Stimulated activated CD8-positive, alpha-beta memory T cell treated with anti-CD3 and anti-CD28 coated beads, Interleukin-12 subunit alpha, Interleukin-12 subunit beta, amount 100 ng/mL, for 1 hour (primary cell): ENCODE results near the gene SELENOO.
A peak's percentile ranks its signal among the peaks of the same experiment; 100 is the strongest.
"Not testable (repeated sequence)": the region's sequence is repeated elsewhere in the genome, so short reads cannot be mapped to it uniquely, and the experiment has no call there.

Experiments
- DNase-seq: peaks from one replicate; pipeline ENCODE4 v3.0.0-alpha.2; 2020; ENCODE audit warnings: low read depth

SELENOO gene

DNA sequence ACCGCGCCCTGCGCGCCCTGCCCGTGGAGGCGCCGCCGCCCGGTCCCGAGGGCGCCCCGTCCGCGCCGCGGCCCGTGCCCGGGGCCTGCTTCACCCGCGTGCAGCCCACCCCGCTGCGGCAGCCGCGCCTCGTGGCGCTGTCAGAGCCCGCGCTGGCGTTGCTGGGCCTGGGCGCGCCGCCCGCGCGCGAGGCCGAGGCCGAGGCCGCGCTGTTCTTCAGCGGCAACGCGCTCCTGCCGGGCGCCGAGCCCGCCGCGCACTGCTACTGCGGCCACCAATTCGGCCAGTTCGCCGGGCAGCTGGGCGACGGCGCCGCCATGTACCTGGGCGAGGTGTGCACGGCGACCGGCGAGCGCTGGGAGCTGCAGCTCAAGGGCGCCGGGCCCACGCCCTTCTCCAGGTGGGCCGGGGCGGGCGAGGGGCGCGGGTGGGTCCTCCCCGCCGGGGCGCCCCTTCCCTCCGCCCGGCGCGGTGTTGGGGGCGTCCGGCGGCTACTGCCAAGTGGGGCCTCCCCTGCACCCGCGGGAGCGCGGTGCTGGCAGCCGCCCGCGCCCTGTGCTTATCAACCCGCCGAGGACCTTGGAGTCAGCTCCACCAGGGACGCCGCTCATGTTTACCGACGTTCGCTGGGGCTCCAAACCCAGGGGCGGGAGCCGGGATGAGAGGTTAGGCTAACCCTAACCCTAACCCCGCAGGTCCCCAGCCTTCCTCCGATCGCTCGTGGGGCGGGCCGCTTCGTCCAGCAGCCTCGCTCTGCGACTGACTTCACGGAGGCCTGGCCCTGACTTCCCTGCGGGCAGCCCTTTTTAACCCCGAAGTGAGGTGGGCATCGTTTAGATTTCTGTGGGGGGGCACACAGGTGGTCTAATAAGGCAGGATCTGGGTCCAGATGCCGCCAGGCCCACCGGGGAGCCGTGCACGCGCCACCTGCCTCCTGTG lies 649 bp downstream of the SELENOO start:
- DNase-seq = no peak

DNA sequence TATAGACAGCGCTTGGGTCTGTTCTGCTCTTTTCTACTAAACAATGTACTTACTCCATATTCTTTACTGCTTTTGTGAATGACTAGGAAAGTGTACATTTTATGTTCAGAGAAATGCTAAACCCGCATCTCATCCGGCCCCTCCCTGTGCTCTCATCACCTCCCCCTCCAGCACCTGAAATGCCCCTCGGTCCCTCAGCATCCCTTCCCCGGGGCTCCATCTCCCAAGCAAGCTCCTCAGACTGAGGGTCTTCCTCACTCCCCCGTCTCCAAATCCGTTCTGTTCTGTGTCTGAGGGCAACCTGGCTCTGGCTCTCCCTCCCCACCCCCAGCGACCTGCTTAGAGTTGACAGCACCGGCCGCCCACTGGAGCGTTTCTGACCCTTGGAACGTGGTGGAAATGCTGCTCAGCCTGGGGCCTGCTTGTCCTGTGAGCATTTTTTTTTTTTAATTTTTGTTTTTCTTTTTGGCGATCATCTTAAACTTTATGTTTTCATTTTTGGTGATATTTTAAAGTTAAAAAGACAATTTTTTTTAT lies 1.4 kb downstream of the SELENOO start:
- no peak for DNase-seq

DNA sequence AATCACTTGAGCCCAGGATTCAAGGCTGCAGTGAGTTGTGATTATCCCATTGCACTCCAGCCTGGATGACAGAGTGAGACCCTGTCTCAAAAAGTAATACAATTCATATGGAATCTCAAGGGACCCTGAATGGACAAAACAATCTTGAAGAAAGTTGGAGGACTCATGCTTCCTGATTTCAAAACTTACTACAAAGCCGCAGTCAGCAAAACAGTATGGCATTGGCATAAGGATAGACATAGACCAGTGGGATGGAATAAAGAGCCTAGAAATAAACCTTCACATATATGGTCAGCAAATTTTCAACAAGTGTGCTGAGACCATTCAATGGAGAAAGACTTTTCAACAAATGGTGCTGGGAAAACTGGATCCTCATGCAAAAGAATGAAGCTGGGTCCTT lies 2.5 kb downstream of the SELENOO start:
- no peak for DNase-seq

DNA sequence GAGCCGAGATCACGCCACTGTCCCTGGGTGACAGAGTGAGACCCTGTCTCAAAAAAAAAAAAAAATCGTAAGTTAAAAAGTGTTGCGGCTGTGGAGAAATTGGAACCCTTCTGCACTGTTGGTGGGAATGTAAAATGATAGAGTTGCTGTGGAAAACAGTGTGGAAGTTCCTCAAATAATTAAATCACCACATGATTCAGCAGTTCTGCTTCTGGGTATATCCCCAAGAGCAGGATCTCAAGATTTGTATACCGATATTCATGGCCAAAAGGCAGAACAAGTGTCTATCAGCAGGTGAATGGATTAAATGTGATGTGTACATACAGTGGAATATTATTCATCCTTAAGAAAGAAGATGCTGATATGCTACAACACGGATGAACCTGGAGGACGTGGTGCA lies 3.8 kb downstream of the SELENOO start:
- no peak for DNase-seq

DNA sequence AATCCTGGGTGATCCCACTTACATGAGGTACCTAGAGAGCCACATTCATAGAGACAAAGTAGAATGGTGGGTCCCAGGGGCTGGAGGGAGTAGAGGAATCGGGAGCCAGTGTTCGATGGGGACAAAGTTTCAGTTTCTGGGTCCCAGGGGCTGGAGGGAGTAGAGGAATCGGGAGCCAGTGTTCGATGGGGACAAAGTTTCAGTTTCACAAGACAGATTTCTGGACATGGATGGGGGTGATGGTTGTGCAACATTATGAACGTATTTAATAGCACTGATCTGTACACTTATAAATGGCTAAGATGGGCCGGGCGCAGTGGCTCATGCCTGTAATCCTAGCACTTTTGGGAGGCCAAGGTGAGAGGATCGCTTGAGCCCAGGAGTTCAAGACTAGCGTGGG lies 4.2 kb downstream of the SELENOO start:
- not testable (repeated sequence) for DNase-seq

DNA sequence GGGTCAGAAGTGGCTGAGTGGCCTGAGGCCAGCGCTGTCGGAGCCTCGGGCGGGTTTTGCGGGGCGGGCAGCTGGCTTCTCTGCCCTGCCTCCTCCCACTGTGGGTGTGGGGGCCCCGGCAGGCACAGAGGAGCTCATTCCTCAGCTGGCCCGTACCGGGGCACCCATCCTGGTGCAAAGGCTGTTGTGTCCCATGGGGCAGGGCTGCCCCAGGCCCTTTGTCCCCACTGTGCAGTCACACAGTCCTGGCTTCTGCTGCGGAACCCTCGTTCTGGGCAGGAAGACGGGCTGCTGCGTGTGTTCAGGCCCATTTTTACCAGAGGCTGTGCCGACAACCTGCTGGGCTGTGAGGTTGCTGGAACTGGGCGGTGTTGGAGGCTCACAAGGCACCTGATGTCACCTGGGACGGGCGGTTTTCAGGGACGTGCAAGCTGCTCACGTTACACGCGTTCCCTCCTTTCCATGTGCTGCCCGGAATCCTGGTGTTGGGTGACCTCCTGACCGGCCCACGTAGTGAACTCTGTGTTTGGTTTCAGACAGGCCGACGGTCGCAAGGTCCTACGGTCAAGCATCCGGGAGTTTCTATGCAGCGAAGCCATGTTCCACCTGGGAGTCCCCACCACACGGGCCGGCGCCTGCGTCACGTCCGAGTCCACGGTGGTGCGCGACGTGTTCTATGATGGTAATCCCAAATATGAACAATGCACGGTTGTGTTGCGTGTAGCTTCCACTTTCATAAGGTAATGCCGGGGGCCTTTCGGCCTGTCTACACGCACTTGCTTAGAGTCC lies 5.2 kb downstream of the SELENOO start:
- no peak for DNase-seq

DNA sequence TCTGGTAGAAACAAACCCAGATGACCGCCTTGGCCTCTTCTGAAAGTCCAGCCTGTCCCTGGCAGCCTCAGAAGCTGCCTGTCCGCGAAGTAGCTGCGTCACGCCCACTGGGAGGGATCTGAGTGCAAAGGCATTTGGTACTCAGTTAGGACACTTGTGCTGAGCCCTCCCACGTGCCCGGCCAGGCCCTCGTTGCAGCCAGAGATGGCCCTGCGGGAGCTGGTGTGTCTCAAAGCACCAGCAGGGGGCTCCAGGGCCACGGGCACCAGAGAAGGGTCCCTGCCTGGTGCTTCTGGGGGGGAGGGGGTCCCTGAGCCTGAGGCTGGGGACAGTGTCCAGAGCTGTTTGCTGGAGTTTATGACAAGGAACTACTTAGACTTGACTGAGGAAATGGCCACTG lies 5.8 kb downstream of the SELENOO start:
- no peak for DNase-seq

DNA sequence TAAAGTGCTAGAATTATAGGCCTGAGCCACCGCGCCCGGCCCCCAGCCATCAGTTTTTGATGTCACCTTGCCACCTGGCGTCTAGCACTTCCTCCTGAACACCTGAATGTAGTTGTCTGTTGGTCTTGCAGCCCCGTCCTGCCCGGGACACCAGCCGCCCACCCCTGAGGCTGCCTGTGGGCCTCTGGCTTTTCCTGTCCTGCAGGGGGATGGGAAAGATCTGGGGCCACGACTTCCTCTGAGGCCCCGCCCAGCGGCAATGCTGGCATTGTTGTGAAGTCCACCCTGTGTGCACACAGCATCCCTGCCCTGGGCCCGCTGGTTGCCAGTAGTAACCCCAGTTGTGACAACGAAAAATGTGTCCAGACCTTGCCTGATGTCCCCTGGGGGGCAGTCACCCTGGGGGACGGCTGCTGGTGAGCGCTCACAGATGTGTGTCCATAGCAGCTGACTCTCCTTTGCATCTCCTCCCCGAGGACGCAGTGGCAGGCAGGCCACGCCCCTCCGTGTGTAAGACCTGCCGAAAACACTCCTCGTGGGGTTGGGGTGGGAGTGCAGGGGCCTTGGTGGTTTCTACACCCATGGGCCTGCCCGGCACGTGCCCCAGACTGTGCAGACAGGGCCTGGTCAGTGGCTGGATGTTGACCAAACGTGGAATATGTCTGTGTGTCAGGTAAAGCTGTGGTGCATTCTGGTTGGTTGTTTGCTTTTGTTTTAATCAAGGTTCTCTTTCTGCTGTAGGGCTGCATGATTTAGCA lies 6.8 kb downstream of the SELENOO start:
- no peak for DNase-seq

DNA sequence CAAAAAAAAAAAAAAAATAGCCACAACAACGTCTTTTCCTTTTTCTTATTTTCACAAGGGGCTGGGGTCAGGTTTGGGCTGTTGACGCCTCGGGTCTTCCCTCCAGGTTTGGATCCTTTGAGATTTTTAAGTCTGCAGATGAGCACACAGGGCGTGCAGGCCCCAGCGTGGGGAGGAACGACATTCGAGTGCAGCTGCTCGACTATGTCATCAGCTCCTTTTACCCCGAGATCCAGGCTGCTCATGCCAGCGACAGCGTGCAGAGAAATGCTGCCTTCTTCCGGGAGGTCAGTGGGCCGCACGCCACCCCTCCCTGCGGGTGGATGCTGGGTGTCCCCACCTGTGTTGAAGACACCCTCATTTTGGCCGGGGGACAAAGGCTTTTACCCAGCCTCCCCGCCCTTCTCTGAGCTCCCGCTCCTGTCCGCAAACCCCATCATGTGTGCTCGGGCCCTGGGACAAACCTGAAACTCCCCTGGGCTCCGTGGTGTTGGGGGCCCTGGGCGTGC lies 7.7 kb downstream of the SELENOO start:
- no peak for DNase-seq

DNA sequence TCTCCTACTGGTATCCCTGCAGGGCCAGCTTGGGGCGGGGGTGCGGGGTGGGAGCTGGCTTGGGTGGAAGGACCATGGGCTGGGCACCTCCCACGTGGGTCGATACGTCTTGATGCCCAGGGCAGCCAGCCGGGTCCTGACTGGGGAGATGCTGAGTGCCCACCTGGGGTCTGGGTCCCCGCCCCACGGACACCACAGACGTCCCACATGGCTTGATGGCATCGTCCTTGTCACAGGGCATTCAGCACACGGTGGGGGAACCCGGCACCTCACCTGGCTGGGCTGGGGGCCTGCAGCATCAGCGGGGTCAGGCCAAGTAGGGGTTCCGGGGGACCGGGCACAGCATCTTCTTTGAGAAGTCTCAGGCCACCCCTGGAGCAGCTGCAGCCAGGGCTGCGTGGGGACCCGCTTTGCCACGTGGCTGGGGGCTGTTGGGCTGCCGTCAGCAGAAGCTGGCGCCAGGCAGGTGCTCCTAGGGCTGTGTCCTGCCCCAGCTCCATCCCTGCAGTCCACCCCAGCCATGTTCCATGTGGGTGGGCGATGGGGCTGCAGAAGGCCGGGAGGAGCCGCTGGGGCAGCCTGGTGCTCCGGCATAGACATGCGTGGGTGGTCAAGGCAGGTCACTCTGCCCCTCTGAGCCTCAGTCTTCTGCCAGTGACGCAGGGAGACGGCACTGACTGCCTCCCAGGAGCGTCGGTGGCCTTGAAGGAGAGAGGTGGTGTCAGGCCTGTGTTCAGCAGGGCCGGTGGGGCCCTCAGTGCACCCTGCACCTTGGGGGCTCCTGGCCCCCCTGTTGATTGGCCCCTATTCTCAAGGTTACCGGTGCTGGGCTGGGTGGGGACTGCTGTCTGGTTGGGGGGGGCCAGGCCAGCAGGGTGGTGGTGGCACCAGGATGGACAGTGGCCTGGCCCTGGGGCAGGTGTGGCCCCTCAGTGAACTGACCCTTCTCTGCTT lies 8.4 kb downstream of the SELENOO start:
- no peak for DNase-seq

DNA sequence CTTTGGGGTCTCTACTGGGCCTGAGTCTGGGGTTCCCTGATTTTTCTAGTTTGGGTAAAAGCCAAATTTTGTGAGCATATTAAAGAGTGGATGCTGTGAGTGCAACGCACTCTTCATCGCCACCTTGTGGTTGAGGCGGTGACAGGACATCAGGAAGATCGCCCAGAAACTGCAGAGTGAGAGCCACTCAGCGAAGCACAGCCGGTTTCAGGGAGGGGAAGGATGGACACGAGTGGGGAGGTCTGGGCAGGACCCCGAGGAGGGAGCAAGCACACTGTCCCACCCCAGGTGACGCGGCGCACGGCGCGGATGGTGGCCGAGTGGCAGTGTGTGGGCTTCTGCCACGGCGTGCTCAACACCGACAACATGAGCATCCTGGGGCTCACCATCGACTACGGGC lies 9.1 kb downstream of the SELENOO start:
- peak; percentile 55 for DNase-seq

DNA sequence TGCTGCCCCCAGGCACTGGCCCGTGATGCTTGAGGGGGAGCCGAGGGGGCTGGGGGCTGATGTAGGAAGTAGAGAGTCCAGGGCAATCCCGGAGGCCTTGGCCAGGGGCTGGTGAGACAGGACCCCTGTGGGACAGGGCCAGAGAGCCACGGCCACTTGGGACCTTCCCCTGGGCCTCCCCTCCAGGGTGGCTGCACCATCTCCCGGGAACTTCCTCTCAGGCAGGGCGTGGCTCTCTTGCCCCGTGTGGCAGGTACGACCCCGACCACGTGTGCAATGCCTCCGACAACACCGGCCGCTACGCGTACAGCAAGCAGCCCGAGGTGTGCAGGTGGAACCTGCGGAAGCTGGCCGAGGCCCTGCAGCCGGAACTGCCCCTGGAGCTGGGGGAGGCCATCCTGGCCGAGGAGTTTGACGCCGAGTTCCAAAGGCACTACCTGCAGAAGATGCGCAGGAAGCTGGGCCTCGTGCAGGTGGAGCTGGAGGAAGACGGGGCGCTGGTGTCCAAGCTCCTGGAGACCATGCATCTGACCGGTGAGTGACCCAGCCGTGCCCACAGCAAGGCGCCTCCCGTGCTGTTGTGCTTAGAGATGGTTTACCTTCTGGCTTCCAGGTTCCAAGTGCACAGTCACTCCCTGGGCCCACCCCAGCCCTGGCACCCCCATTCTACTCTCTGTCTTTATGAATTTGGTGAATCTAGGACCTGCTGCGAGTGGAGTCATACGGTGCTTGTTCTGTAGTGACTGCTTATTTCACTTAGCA lies 9.7 kb downstream of the SELENOO start:
- no peak for DNase-seq

DNA sequence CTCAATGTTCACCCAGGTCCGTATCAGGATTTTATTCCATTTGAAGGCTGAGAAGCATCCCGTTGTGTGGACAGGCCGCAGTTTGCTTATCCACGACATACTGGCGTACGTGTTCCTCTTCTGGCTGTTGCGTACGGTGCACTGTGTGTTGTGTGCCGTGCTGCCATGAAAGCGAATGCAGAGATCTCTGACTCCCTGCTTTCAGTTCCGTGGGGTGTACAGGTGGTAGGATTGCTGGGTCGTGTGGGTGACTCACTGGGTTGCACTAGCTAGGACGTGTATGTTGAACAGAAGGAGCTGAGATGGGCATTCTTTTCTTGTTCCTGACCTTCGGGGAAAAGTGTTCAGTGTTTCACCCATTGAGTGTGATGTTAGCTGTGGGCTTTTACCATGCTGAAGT lies 10.3 kb downstream of the SELENOO start:
- no peak for DNase-seq

DNA sequence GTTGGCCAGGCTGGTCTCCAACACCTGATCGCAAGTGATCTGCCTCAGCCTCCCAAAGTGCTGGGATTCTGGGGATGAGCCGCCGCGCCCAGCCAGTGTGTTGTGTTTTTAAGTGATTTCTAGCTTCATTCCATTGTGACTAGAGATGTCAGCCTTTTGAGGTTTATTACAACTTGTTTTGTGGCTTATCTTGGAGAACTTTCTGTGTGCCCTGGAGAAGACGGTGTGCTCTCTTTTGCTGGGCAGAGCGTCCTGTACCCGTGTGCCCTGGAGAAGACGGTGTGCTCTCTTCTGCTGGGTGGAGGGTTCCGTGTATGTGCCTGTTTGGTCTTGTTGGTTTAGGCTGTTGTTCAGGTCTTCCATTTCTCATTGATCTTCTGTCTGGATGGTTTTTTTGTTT lies 12.5 kb downstream of the SELENOO start:
- DNase-seq = no peak

DNA sequence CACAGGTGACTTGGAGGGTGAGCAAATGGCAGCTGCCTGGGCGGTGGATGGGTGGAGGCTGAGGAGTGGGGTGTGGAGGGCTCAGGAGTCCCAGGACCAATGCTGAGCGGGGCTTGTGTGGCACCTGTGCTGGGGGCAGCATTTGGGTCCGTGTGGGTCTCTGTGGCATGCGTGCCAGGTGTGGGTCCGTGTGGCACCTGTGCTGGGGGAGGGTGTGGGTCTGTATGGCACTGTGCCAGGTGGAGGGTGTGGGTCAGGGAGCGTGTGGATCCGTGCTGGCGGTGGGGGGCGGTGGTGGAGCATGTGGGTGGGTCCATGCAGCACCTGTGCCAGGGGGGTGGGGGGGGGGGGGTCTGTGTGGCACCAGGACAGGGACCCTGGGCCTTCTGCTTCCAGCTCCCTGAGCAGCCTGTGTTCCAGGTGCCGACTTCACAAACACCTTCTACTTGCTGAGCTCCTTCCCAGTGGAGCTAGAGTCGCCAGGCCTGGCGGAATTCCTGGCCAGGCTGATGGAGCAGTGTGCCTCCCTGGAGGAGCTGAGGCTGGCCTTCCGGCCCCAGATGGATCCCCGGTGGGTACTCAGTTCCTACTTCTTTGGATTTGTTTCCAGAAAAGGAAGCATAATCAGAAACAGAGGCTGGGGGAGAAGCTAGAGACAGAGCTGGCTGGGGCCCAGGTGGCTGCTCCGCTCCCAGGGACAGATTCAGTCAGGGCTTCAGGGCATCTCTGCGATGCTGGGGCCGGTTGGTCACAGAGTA lies 14.7 kb downstream of the SELENOO start:
- no peak for DNase-seq

DNA sequence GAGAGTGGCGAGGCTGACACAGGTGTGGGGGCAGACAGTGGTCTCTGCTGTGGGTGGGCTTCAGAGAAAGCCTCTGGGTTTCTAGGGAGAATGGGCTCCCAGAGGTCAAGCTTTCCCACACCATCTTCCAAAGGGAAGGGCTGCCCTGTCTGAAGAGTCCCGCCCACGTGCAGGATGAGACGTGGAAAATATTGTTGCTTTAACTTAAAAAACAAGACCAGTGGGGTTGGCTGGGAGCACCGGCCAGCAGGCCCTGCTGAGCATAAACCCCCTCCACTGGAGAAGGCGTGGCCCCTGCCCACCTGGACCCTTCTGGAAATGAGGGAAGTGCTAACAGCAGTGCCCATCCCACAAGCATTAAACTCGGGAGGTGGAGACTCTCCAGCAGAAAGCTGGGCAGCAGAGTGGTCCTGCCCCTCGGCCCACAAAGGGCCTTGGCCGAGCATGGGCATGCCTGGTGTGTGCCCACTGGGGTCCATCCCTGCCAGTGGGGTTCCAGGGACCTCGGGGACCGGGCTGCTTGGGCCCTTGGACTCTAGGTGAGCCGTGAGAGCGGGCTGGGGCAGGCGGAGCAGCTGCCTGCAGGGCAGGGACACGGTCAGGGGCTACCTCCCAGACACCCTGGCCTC lies 15.4 kb downstream of the SELENOO start:
- no peak for DNase-seq

DNA sequence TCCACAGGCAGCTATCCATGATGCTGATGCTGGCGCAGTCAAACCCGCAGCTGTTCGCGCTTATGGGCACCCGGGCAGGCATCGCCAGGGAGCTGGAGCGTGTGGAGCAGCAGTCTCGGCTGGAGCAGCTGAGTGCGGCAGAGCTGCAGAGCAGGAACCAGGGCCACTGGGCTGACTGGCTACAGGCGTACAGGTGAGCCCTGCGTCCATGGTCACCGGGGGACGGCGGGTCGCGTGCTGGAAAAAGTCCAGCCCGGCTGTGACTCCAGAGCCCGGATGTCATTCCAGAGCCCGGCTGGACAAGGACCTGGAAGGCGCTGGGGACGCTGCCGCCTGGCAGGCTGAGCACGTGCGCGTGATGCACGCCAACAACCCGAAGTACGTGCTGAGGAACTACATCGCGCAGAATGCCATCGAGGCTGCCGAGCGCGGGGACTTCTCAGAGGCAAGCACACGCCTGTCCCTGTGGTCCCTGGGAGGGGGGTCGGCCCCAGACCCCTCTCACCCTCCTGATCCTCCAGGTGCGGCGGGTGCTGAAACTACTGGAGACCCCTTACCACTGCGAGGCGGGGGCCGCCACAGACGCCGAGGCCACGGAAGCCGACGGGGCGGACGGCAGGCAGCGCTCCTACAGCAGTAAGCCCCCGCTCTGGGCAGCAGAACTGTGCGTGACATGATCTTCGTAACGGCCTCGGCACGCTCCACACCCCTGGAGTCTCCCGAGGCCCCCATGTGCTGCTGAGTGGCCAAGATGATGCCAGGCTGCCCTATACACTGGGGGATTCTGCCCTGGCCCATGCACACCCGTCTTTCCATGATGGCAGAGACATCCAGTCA lies 16.1 kb downstream of the SELENOO start:
- no peak for DNase-seq
